Measurements from ENCODE around the gene LRP8.

The LRP8 gene

GRCh38 chr1:53359225-53359933 is 31.5 kb upstream of the LRP8 start:
- DNase-seq (ENCODE audit: low read depth), result no peak

- DNase-seq (ENCODE audit: low read depth), result no peak
Measured at GRCh38 chr1:53356637-53357036, 28.8 kb upstream of the LRP8 start.

- DNase-seq (ENCODE audit: low read depth), result no peak
Measured at GRCh38 chr1:53354119-53354518, 26.2 kb upstream of the LRP8 start.

GRCh38 chr1:53352561-53352960 is 24.7 kb upstream of the LRP8 start:
- no peak for DNase-seq (ENCODE audit: low read depth)

- DNase-seq (ENCODE audit: low read depth), result no peak
Measured at GRCh38 chr1:53350853-53351767, 23.2 kb upstream of the LRP8 start.

- no peak for DNase-seq (ENCODE audit: low read depth)
Measured at GRCh38 chr1:53349968-53350852, 22.3 kb upstream of the LRP8 start.

GRCh38 chr1:53349369-53349835 is 21.5 kb upstream of the LRP8 start:
- no peak for DNase-seq (ENCODE audit: low read depth)

GRCh38 chr1:53348486-53349368 is 20.9 kb upstream of the LRP8 start:
- no peak for DNase-seq (ENCODE audit: low read depth)

- DNase-seq (ENCODE audit: low read depth), result no peak
Measured at GRCh38 chr1:53346814-53347176, 18.9 kb upstream of the LRP8 start.

GRCh38 chr1:53345996-53346813 is 18.3 kb upstream of the LRP8 start:
- DNase-seq (ENCODE audit: low read depth), result no peak

- DNase-seq (ENCODE audit: low read depth), result no peak
Measured at GRCh38 chr1:53344921-53345838, 17.3 kb upstream of the LRP8 start.

- no peak for DNase-seq (ENCODE audit: low read depth)
Measured at GRCh38 chr1:53343831-53344668, 16.2 kb upstream of the LRP8 start.

- no peak for DNase-seq (ENCODE audit: low read depth)
Measured at GRCh38 chr1:53342735-53343470, 15.0 kb upstream of the LRP8 start.

- DNase-seq (ENCODE audit: low read depth), result no peak
Measured at GRCh38 chr1:53341961-53342707, 14.3 kb upstream of the LRP8 start.

- DNase-seq (ENCODE audit: low read depth), result no peak
Measured at GRCh38 chr1:53341521-53341895, 13.6 kb upstream of the LRP8 start.

GRCh38 chr1:53340660-53341520 is 13.0 kb upstream of the LRP8 start:
- DNase-seq (ENCODE audit: low read depth), result no peak
